Natural killer cell (primary cell): Measurements from ENCODE around the gene DIRAS1. TPM values are rescaled to one million over a fixed set of nuclear protein-coding genes. Genes with fewer than 3 reads are reported as not detected.

ENCODE experiments used
- ATAC-seq, 3 donors: fragments of 150-1000 bp in 2 of 3; fragments of 200-7000 bp in 1 of 3; cut with Tn5 transposase; 1 replicate in 1 of 3; 2 replicates in 2 of 3; pipeline ENCODE4 v1.10.0; 2021; ENCODE audit warnings: mild to moderate bottlenecking in 2 of 3, moderate library complexity in 2 of 3
- DNase-seq, 2 donors: peaks; one replicate each; pipeline versions ENCODE4 v3.0.0 to v3.0.0-alpha.2; 2013 to 2021; ENCODE audit warnings: mixed read lengths in 1 of 2
- H3K27ac ChIP-seq: one replicate; pipeline ENCODE4 v1.5.1; 2013; ENCODE audit warnings: mild to moderate bottlenecking, low read length
- H3K27me3 ChIP-seq: one replicate; pipeline ENCODE4 v1.6.1; 2013; ENCODE audit warnings: low read length; ENCODE audit not compliant: control insufficient read depth, insufficient read depth
- H3K36me3 ChIP-seq: one replicate; pipeline ENCODE4 v1.6.1; 2013; ENCODE audit warnings: low read length; ENCODE audit not compliant: control insufficient read depth, insufficient read depth
- H3K4me1 ChIP-seq: one replicate; pipeline ENCODE4 v1.6.1; 2013; ENCODE audit warnings: low read length; ENCODE audit not compliant: control insufficient read depth, insufficient read depth
- H3K4me3 ChIP-seq: one replicate; pipeline ENCODE4 v1.5.1; 2013; ENCODE audit warnings: low read length
- H3K9me3 ChIP-seq: one replicate; pipeline ENCODE4 v1.6.1; 2013; ENCODE audit warnings: low read length; ENCODE audit not compliant: control insufficient read depth, insufficient read depth
- H3K27ac Mint-ChIP-seq, 2 donors: one replicate each; pipeline ENCODE4 v1.8.0; 2022; ENCODE audit warnings: mild to moderate bottlenecking in 2 of 2, mixed read lengths in 2 of 2, moderate library complexity in 1 of 2
- H3K27me3 Mint-ChIP-seq, 2 donors: one replicate each; pipeline ENCODE4 v1.8.0; 2022; ENCODE audit warnings: low read depth in 2 of 2, mixed read lengths in 2 of 2
- H3K36me3 Mint-ChIP-seq: one replicate; pipeline ENCODE4 v1.8.0; 2022; ENCODE audit warnings: mixed read lengths
- H3K4me1 Mint-ChIP-seq, 2 donors: one replicate each; pipeline ENCODE4 v1.8.0; 2022; ENCODE audit warnings: mixed read lengths in 2 of 2
- H3K4me3 Mint-ChIP-seq: one replicate; pipeline ENCODE4 v1.8.0; 2022; ENCODE audit warnings: mild to moderate bottlenecking, moderate library complexity, mixed read lengths
- H3K9me3 Mint-ChIP-seq, 2 donors: one replicate each; pipeline ENCODE4 v1.8.0; 2022; ENCODE audit warnings: mixed read lengths in 2 of 2
- WGBS: methylation state at CpG from one replicate; pipeline ENCODE4 v1.1.7; 2013; ENCODE audit warnings: missing lambda C conversion rate; ENCODE audit not compliant: insufficient coverage; 5-methylcytosine and 5-hydroxymethylcytosine counted together
- intact Hi-C: fragments of 100-400 bp; cut with micrococcal nuclease; formaldehyde crosslinking; loops from one replicate; pipeline ENCODE4 v1.14.2; 2022
- total RNA-seq, 4 donors: library from RNA; stranded (reverse); fragments of 120-200 nt in 1 of 4; gene quantifications; one replicate each; pipeline versions ENCODE4 v1.2.3 to v1.2.4, GENCODE V29; 2013 to 2022
- TF ChIP-seq, protein P1 (sequence below): fragments of 200-600 bp; IDR thresholded peaks from one replicate; pipeline ENCODE4 v1.8.0; 2022; ENCODE audit warnings: antibody characterized with exemption

DIRAS1 gene
- total RNA-seq, 3 donors from 2014 or later (not counting 1 experiment from before 2014, with no cell fraction given) = 0.12 to 0.48 (median 0.18) TPM

DNA sequence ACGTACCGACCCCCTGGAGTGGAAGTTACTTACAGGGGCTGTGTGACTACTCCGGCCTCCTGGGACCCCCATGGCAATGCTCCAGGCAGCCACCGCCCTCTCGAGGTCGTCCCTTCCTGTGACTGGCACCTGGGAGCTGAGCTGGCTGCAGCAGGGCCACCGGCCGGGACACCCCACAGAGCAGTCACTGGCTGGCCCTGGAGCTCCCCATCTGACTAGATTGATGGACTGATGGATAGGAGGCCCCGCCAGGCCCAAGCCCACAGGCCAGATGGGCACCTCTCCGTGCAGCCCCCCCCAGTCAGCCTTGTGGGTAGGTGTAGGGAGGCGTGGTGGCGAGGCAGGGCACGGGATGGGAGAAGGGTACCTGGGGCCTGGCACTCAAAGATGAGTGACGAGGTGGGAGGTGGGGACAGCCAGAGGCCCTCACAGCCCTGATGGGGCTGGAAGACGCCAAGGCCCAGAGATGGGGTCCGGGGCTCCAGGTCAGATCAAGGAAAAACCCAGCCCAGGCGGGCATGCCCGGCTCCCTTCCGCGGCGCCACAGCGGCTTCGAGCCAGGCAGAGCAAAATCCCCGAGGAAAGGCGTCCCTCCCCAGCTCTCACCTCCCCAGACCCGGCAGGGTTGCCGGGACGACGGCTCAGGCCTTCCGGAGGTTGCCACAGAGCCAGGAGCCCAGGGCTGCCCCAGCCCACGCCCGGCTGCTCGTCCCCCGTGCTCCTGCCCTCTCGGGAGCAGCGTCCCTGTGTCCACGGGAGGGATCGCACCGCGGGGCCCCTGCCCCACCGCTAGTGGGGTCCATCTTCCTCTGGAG is 10.2 kb upstream of the DIRAS1 start:
- Mint-ChIP-seq H3K27me3 (peaks cover 0 to under 1% of the 10 kb centered on the region in 2 donors), H3K36me3 (no peaks in the 10 kb centered on the region), H3K27ac (no peak overlapping the region), H3K4me1 (peaks cover 5% of the 10 kb centered on the region in 2 donors), H3K4me3 (no peak overlapping the region), H3K9me3 (no peaks in the 10 kb centered on the region)
- no peaks in the 10 kb centered on the region for H3K27me3 ChIP-seq
- DNase-seq (no peak), ATAC-seq (no peak)
- no peaks in the 10 kb centered on the region for H3K9me3 ChIP-seq
- TF ChIP-seq, protein P1, sequence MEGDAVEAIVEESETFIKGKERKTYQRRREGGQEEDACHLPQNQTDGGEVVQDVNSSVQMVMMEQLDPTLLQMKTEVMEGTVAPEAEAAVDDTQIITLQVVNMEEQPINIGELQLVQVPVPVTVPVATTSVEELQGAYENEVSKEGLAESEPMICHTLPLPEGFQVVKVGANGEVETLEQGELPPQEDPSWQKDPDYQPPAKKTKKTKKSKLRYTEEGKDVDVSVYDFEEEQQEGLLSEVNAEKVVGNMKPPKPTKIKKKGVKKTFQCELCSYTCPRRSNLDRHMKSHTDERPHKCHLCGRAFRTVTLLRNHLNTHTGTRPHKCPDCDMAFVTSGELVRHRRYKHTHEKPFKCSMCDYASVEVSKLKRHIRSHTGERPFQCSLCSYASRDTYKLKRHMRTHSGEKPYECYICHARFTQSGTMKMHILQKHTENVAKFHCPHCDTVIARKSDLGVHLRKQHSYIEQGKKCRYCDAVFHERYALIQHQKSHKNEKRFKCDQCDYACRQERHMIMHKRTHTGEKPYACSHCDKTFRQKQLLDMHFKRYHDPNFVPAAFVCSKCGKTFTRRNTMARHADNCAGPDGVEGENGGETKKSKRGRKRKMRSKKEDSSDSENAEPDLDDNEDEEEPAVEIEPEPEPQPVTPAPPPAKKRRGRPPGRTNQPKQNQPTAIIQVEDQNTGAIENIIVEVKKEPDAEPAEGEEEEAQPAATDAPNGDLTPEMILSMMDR = no peak
- no peak overlapping the region for H3K4me3 ChIP-seq
- H3K27ac ChIP-seq = no peak overlapping the region
- intact Hi-C loops = no loop called here
- H3K36me3 ChIP-seq = peaks cover 15% of the 10 kb centered on the region
- H3K4me1 ChIP-seq = peaks cover 8% of the 10 kb centered on the region
- WGBS = 93% methylated on average over 41 of the region's 41 CpGs

DNA sequence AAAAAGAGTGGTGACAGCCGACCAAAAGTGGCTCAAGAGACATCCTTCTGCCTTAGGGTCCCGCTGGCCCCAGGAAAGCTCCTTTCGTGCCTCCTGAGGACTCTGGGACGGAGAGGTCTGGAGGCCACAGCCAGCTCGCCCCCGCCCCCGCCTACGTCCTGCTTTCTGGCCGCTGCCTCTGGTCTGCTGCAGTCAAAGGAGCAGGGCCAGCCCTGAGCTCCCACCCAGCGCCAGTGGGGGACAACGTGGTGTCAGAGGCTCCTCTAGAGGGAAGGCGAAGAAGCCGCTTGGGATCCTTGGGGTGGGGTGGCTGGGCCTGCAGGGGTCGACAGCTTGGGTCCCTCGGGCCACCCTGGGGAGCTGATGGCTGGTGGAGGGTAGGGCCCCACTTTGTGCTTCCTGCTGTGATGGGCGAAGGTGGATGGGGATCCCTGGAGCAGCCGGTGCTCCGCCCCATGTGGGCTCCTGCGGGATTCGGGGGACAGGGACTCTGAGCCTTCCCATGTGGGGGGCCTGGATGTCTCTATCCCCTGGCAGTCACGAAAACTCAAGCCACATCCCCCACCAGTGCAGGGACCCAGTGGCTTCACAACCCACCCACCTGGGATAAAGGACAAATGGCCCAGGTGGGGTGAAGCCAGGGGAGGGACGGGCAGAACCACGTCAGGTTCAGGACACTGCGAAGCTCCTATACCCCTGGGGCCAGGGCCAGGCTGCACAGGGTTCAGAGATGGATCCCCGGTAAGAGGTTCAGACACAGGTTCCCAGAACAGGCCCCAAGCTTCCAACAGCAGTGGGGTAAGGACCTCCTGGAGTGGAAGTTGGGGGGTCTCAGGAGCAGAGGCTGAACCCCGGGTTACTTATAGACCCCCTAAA is 9.0 kb upstream of the DIRAS1 start:
- intact Hi-C loops = no loop called here
- H3K4me1 ChIP-seq = peaks cover 10% of the 10 kb centered on the region

DNA sequence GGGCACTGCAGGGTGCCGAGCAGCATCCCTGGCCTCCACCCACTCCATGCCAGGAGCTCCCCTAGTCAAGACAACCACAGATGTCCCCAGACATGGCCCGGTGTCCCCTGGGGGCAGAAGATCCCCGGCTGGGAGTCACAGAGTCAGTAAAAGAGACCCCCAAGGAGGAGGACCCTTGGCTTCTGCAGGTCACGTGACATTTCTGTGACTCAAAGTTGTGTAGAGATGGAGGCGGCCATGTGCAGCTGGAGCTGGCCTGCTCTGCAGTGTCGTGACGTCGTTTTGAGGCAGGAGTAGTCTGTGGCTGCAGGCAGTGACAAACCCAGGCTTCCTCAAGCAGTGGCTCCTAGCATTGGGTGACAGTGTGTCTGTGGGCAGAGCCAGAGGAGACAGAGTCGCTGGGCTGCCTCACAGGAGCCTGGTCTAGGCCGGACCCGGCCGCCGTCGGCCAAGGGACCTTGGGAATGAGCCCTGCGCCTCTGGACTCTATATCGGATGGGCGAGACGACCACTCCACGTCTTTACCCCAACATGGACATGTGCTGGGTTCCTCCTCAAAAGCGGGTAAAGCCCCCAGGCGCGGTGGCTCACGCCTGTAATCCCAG is 7.7 kb upstream of the DIRAS1 start:
- Mint-ChIP-seq H3K27me3 (peaks cover 6 to 8% of the 10 kb centered on the region in 2 donors), H3K9me3 (no peaks in the 10 kb centered on the region), H3K36me3 (no peaks in the 10 kb centered on the region), H3K4me1 (peaks cover 5% of the 10 kb centered on the region in 2 donors), H3K27ac (no peak overlapping the region), H3K4me3 (no peak overlapping the region)
- 90% methylated on average over 23 of the region's 23 CpGs for WGBS
- peaks cover 10% of the 10 kb centered on the region for H3K4me1 ChIP-seq
- TF ChIP-seq, protein P1 = no peak
- DNase-seq (no peak), ATAC-seq (no peak)
- peaks cover 4% of the 10 kb centered on the region for H3K36me3 ChIP-seq
- no peaks in the 10 kb centered on the region for H3K27me3 ChIP-seq
- H3K27ac ChIP-seq = no peak overlapping the region
- intact Hi-C loops = no loop called here
- H3K9me3 ChIP-seq = no peaks in the 10 kb centered on the region
- H3K4me3 ChIP-seq = no peak overlapping the region

More for the DNA sequence above, 9.0 kb upstream of the DIRAS1 start:
- DNase-seq (no peak), ATAC-seq (no peak)
- Mint-ChIP-seq H3K9me3 (no peaks in the 10 kb centered on the region), H3K4me1 (peaks cover 5% of the 10 kb centered on the region in 2 donors), H3K36me3 (no peaks in the 10 kb centered on the region), H3K4me3 (no peak overlapping the region), H3K27ac (no peak overlapping the region), H3K27me3 (peaks cover 0 to 3% of the 10 kb centered on the region in 2 donors)
- 97% methylated on average over 26 of the region's 26 CpGs for WGBS
- Histone ChIP-seq H3K27me3 (no peaks in the 10 kb centered on the region), H3K9me3 (no peaks in the 10 kb centered on the region), H3K27ac (no peak overlapping the region), H3K36me3 (peaks cover 9% of the 10 kb centered on the region), H3K4me3 (no peak overlapping the region)
- TF ChIP-seq, protein P1 = no peak
